RCC 7860 (cell line): ENCODE results near the gene HMGXB3.
A peak's percentile ranks its signal among the peaks of the same experiment; 100 is the strongest.

Experiments used
- DNase-seq: peaks from one replicate; pipeline ENCODE4 v3.0.0-alpha.2; 2015; ENCODE audit warnings: low spot score
- FAIRE-seq: peaks from 2 replicates; lab custom pipeline; 2012; peaks lifted over from hg19 to GRCh38; lab: Jason Lieb, UNC

Gene HMGXB3

DNA sequence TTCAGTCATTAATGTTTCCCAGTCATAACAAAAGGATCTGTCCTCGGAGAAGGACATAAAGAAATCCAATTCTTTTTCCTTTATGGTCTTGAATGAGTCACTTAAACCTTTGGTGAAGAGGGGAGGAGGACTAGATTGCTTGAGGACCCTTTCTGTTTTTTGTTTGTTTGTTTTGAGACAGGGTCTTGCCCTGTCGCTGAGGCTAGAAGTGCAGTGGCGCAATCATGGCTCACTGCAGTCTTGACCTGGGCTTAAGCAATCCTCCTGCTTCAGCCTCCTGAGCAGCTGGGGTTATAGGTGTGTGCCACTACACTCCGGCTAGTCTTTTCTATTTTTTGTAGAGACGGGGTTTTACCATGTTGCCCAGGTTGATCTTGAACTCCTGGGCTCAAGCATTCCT, 12.4 kb upstream of the HMGXB3 start:
- DNase-seq (no peak), FAIRE-seq (no peak)

GRCh38 chr5:149990518-149991376, 9.8 kb upstream of the HMGXB3 start:
- DNase-seq (peak; percentile 67), FAIRE-seq (peak; percentile 83)

DNA sequence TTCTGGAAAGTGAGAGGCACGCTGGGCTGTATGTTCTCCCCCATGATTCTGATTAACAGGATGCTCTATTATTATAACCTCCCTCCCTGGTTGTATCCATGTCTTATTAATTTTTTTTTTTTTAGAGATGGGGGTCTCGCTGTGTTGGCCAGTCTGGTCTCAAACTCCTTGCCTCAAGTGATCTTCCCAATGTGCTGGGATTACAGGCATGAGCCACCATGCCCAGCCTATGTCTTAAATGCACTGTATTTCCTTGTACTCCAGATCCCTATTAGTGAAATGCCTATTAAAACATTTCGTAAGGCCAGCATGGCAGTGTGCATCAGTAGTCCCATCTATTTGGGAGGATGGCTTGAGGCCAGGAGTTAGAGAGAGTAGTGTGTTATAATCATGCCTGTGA, 7.1 kb upstream of the HMGXB3 start:
- no peak for FAIRE-seq
- DNase-seq, result no peak

- no peak for FAIRE-seq
Observed at GRCh38 chr5:149995385-149996204, 4.9 kb upstream of the HMGXB3 start.

GRCh38 chr5:149996205-149996890, 4.2 kb upstream of the HMGXB3 start:
- no peak for DNase-seq
- FAIRE-seq, result no peak

More at GRCh38 chr5:149995385-149996204, 4.9 kb upstream of the HMGXB3 start:
- no peak for DNase-seq

- FAIRE-seq, result no peak
- DNase-seq, result no peak
Observed at GRCh38 chr5:149998281-149998680, 2.3 kb upstream of the HMGXB3 start.

DNA sequence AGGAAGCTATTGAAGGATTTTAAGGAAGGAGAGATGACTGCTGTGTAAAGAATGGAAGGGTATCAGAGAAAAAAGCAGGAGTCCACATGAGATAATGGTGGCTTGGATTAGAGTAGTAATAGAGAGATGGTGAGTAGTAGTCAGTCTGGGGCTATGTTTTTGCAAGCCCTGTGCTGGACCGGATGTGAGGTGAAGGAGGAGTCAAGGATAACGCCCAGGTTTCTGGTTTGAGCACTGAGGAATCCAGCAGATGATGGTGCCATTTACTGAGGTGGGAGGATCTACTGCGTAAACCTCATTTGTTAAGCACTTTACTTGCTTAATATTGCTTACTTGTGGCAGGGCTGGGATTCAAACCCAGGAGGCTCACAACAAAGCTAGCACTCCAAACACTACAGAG, 1.2 kb upstream of the HMGXB3 start:
- DNase-seq (no peak), FAIRE-seq (no peak)

- no peak for DNase-seq
- FAIRE-seq, result no peak
Observed at GRCh38 chr5:149999866-150000255, 678 bp upstream of the HMGXB3 start.

DNA sequence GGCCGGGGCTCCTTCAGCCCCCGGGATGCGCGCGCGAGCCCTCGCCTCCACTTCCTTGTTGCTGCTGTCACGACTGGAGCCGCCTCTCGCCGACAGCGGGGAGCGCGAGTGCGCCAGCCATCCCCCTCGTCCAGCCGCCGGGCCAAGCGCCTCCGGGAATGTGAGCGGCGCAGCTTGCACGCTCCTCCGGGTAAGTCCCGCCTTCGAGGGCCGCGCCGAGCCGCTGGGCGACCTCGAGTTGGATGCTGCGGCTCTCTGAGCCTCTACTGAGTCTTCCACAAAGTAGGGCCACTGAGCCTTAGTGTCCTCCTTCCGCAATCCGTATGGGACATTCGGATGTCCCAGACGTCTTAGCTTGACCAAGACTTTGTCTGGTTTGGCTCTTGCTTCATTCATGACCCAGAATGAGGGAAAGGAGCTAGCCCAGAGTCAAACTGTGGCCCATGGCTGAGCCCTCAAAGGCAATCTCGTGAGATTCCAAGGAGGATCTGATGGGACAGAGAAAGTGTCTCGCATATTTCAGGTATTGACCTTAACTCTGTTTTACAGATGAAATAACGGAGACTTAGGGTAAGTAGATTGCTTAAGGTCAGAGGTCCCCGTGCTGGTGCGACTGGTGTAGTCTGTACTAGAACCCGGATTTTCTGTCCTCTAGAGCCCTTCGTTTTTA, 586 bp downstream of the HMGXB3 start:
- FAIRE-seq (no peak), DNase-seq (no peak)

- FAIRE-seq (peak; percentile 60), DNase-seq (peak; percentile 64)
Observed at GRCh38 chr5:150001660-150002486, 1.3 kb downstream of the HMGXB3 start.

GRCh38 chr5:150006318-150006717, 5.8 kb downstream of the HMGXB3 start:
- FAIRE-seq, result no peak
- DNase-seq, result no peak

DNA sequence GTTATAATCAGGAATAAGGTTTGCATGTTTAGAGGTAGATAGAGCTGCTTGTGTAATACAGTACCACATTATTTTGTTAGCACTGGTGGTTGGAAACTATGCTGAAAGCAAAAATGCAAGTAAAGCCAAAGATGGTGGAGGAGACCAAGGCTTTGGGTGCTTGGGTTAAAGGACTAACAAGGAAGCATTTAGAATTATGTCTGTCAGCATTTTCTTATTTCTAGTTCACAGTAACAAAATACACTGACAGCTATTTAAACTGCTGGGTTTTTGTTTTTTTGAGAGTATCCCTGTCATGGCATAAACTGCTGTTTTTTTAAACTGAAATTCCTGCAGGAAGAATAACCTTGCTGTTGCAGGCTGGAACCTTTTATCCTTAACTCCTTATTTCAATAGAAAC, 6.5 kb downstream of the HMGXB3 start:
- FAIRE-seq, result no peak
- DNase-seq, result no peak

DNA sequence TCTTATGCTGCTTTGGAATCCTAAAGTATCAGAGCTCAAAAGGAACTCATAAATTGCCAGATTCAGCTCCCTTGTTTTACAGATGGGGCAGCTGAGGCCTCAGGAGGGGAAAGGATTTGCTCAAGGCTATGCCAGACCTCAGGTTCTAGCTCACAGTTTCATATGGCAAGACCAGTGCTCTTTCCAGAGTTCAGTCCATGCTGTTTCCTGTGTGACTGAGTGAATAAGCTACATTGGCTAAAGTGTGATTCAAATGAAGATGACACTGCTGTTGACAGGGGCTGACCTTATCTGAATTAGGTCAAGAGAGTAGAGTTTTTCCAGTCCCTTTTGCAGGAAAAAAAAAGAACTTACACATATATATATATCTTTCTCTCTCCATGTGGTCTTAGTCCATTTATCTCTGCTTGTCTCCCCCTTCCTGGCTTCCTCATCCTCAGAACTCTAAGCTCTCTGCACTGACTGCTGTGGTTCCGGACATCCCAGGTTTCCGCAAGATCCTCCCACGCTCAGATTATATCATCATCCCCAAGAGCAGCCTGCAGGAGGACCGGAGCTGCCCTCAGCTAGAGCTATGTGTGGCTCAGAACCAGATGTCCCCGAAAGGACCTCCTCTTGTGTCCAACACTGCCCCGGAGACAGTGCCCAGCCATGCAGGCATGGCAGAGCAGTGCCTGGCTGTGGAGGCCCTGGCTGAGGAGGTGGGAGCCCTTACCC, 9.3 kb downstream of the HMGXB3 start:
- DNase-seq (no peak), FAIRE-seq (no peak)

GRCh38 chr5:150013931-150014330, 13.4 kb downstream of the HMGXB3 start:
- DNase-seq (no peak), FAIRE-seq (no peak)

GRCh38 chr5:150014456-150014855, 13.9 kb downstream of the HMGXB3 start:
- FAIRE-seq, result no peak
- DNase-seq, result no peak

DNA sequence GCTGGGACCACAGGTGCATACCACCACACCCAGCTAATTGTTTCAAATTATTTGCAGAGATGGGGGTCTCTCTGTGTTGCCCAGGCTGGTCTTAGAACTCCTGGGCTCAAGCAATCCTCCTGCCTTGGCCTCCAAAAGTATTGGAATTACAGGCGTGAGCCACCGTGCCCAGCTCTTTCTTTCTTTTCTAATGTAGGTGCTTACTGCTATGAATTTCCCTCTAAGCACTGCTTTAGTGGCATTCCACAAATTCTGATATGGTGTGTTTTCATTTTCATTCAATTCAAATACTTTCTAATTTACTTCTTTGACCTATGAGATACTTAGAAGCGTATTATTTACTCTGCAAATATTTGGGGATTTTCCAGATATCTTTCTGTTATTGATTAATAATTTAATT, 14.9 kb downstream of the HMGXB3 start:
- DNase-seq, result no peak
- FAIRE-seq, result no peak

DNA sequence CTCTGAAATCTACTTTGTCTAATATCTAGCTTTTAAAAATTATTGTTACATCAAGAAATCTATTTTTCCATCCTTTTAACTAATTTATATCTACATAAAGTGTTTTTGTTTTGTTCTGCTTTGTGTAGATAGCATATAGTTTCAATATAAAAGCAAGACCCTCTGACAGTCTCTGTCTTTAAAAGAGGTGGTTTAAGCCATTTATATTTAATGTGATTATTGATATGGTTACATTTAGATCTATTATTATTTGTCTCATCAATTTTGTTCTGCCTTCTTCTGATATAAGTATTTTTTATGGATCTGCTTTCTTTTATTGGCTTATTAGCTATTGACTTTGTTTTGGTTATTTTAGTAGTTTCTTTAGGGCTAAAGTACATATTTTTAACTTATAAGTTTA, 16.0 kb downstream of the HMGXB3 start:
- DNase-seq (no peak), FAIRE-seq (no peak)

- no peak for FAIRE-seq
- no peak for DNase-seq
Observed at GRCh38 chr5:150017226-150018005, 16.9 kb downstream of the HMGXB3 start.

- DNase-seq, result no peak
- no peak for FAIRE-seq
Observed at GRCh38 chr5:150020249-150020648, 19.7 kb downstream of the HMGXB3 start.
